IPS-18c (cell line): ENCODE results near the gene TTC7B.

ENCODE experiments used
- H3K4me3 ChIP-seq: 2 replicates; pipeline ENCODE4 v1.7.0; 2013; ENCODE audit warnings: low read depth, mild to moderate bottlenecking, low read length, moderate library complexity; ENCODE audit not compliant: insufficient read depth
- H3K9me3 ChIP-seq: one replicate; pipeline ENCODE4 v1.6.1; 2013; ENCODE audit warnings: mild to moderate bottlenecking, low read length, moderate library complexity; ENCODE audit not compliant: control insufficient read depth, insufficient read depth

The TTC7B gene

DNA sequence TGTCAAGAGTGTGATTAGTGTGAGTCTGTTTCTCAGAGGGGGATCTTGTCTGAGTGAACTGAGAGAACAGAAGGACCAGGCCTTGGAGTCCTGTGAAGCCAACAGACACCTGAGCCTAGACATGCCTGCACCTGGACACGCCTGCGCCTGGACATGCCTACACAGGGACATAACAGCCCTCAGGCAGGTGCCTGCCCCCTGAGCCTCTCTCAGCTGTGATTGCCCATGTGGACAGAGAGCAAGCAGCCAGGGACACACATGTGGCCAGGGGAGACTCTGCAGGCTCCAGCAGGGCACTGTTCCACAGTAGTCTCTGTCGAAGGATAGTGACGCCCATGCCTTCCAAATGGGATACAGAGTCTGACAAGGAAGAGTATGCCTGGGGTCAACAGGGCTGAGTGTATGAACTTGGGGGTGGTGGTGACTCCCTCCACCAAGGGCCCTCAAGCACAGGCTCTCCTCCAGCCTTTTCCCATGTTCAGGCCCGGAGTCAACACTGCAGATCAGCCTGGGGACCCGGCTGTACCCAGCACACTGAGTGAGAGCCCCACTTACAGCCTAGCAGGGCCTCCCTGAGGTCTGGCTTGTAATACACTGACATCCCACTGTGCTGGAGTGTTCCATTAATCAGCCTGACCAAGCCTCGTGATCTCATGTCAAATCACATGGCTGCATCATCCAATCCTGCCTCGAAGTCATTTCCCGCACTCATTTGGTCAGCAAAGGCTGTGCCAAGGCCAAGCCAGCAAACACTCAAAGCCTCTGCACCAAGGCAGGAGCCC is 246.4 kb downstream of the TTC7B start:
- H3K4me3 ChIP-seq = no peak overlapping the region

DNA sequence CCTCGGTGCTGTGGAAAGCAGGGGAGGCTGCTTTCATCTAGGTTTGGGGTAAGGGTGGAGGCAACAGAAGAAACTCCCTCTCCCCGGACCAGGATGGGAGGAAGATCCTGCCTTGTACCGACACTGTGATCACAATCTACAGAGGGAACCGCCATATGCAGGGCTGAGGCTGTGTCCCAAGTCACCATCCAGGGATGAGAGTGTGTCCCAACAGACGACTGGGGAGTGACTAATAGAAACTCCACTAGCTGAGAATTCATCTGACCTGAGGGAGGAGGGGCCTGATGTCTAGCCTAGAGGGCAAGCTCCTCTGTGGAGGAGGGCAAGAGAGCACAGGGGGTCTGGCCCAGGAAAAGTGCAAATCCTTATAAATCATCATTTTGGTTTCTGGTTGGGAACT is 247.0 kb downstream of the TTC7B start:
- H3K4me3 ChIP-seq = no peak overlapping the region

More for the DNA sequence above, 246.4 kb downstream of the TTC7B start:
- no peaks in the 10 kb centered on the region for H3K9me3 ChIP-seq

DNA sequence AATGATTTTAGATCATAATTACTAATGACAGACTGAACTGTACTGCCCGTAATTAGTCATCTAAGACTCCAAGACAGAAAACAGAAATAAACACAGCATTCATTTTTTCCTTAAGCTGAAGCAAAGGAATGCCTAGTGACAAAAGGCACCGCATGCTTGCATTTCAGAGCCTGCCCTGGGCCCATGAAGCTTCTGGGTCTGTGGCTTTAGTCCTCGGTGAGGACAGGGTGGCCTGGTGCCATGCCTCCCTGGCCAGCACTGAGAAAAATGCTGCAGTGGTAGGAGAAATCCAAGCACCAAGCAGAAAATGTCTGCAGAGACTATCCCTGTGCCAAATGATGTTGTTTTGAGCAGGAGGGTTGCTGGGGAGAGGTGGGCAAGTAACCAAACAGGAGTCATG is 247.8 kb downstream of the TTC7B start:
- H3K4me3 ChIP-seq = no peak overlapping the region

More for the DNA sequence above, 247.0 kb downstream of the TTC7B start:
- no peaks in the 10 kb centered on the region for H3K9me3 ChIP-seq

DNA sequence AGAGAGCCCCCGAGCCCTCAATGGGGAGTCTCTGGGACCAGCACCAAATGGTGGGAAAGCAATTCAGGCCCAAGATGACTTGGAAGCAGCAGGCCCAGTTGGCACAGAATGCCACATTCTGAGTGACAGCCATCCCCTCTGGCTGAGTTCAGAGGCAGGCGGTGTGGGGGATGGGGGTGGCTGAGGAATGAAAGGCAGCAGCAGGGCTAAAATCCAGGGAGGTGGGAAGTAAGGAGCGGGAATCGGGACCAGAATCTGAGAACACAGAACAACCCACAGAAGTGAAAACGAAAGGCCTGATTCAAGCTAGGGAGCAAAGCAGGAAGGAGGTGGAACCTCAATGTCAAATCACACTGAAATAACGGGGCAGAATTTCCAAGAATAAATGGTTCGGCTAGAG is 248.2 kb downstream of the TTC7B start:
- no peaks in the 10 kb centered on the region for H3K9me3 ChIP-seq
- no peak overlapping the region for H3K4me3 ChIP-seq

More for the DNA sequence above, 247.8 kb downstream of the TTC7B start:
- H3K9me3 ChIP-seq = no peaks in the 10 kb centered on the region

DNA sequence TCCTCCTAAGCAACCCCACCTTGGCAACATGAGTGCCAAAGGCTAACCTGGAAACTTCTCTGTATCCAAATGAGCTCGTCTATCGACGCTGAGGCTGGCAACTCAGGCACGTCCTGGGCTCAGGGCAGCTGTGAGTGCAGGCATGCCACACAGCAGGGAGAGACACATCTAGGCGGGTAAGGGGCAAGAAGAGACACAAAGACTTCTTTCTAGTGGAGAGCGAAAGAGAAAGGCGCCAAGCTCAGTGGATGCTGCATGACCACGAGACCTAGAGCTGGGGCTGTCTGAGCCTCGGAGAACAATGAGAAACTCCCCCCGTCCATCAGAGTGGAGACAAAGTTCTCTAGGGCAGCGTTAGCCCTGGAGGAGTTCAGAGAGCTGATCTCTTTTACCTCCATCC is 249.0 kb downstream of the TTC7B start:
- Histone ChIP-seq H3K4me3 (no peak overlapping the region), H3K9me3 (no peaks in the 10 kb centered on the region)

DNA sequence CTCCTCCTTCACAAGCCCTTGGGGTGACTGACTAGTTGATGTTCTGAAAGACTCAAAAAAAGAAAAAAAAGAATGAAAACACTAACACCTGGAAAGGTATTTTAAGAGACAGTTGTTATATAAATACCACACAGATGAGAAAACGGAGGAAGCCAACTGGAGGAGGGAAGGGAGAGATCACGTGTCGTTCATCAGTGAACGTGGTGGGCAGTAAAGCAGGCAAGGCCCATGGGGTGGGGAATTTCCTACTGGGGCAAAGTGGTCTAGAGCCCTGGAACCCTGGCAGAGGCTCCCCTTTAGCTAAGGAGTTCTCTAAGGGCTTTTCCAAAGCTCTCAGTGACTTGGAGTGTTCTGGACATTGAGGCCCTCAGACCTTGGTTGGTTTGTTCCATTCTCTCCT is 249.7 kb downstream of the TTC7B start:
- H3K4me3 ChIP-seq = no peak overlapping the region
- no peaks in the 10 kb centered on the region for H3K9me3 ChIP-seq

DNA sequence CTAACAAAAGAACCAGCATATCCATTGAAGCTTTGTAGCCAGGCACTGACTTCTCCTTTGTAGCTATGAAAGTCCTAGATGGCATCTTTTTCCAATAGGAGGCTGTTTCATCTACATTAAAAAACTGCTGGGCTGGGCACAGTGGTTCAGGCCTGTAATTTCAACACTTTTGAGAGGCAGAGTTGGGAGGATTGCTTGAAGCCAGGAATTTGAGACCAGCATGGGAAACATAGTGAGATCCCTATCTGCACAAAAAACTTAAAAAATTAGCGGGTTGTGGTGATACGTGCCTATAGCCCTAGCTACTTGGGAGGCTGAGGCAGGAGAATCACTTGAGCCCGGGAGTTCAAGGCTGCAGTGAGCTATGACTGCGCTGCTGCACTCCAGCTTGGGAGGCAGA is 251.7 kb downstream of the TTC7B start:
- Histone ChIP-seq H3K4me3 (no peak overlapping the region), H3K9me3 (no peaks in the 10 kb centered on the region)

DNA sequence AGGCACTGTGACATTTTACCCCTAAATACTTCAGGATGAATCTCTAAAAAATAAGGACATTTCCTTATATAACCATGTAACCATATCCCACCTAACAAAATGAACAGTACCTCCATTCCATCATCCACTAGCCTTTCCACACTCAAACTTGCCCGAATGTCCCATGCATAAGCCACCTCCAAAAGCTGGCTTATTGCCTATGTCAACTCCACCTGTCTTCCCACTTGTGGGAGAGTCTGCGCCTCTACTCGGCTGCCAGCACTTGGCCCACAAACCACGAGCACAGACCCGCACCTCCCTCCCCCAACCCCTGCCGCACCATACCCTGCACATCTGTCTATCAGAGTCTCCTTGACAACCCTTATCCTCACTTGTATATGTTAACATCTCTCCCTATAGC is 253.6 kb downstream of the TTC7B start:
- H3K4me3 ChIP-seq = no peak overlapping the region

DNA sequence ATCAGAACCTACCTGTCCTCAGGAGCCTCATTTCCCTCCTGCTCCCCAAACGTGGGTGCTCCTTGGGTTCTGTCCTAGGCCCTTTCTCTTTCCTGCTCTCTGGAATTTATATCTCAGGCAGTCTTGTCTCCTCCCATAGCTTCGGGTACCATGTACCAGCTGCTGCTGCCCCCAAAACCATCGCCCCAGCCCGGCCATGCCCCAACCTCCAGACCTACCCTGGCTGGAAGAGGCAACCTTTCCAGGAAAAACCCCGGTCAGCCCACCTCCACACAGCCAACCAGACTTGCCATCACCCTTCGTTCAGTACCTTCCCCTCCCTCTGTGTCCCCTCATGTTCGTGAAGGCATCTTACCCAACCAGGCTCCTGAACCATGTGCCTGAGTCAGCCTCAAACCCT is 254.3 kb downstream of the TTC7B start:
- Histone ChIP-seq H3K9me3 (peaks cover 2% of the 10 kb centered on the region), H3K4me3 (no peak overlapping the region)

More for the DNA sequence above, 253.6 kb downstream of the TTC7B start:
- H3K9me3 ChIP-seq = peaks cover 2% of the 10 kb centered on the region

DNA sequence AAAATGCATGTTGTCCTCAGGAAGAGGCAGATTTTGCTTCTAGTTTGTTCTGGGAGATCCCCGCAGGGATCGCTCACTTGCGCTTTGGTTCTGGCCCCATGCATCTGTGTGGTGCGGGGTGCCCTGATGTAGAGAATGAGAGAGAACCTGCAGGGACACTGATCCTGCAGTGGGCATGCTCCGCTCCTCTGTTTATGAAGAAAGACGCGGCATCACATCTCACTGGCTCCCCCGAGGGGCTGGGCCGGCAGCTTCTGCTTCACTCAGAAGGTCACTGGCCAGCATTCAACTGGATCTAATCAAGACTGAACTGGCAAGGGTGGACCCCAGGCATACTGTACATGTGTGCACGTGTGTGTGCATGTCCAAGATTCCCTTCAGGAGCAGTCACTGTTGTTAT is 255.2 kb downstream of the TTC7B start:
- H3K9me3 ChIP-seq = peaks cover 2% of the 10 kb centered on the region
- H3K4me3 ChIP-seq = no peak overlapping the region

DNA sequence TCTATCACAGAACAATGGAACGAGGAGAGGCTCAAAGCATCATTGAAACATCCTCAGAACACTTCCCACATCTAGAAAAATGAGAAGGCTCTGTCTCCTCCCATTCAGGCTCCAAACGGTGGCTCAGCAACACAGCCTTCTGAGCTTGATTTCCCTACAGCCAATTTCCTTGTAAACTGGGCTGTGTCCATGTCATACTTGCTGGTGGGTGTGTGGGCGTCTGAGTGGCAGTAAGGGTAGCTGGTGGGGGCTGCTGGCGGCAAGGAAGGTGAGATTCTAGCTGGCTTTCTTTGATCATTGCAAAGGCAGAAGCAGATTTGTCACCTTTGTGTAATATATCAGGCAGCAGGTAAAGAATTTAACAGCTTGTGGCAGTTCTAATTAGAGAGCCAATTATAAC is 255.7 kb downstream of the TTC7B start:
- no peak overlapping the region for H3K4me3 ChIP-seq

DNA sequence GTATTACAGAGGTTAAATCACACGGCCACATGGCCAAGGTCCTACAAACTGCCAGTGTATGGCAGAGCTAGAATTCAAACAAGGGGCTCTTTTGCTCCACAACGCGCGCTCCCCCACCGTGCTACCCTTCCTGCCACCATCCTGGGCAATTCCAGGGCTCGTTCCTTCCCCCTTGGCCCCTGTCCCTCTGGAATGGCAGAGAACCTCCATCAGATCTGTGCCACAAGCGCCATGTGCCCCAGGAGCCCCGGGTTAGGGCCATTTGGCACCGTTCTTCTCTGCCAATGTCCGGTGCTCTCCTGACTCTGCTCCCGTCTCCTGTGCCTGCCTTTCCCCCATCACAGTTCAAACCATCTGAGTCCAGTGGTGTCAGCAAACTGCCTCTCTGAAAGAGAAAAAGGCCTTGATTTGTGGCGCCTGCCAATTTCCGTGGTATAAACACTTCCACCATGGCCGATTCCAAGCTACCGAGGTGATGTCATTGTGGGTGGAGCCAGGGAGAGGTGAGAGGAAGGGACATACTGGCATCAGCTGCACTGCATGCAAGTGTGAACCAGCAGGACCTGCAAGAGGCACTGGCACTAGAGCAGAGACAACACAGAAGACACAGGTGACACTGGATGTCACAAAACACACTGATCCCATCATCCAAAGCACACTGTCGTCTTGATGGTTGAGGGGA is 256.3 kb downstream of the TTC7B start:
- H3K9me3 ChIP-seq = peaks cover 2% of the 10 kb centered on the region
- no peak overlapping the region for H3K4me3 ChIP-seq

More for the DNA sequence above, 255.7 kb downstream of the TTC7B start:
- H3K9me3 ChIP-seq = peaks cover 2% of the 10 kb centered on the region

DNA sequence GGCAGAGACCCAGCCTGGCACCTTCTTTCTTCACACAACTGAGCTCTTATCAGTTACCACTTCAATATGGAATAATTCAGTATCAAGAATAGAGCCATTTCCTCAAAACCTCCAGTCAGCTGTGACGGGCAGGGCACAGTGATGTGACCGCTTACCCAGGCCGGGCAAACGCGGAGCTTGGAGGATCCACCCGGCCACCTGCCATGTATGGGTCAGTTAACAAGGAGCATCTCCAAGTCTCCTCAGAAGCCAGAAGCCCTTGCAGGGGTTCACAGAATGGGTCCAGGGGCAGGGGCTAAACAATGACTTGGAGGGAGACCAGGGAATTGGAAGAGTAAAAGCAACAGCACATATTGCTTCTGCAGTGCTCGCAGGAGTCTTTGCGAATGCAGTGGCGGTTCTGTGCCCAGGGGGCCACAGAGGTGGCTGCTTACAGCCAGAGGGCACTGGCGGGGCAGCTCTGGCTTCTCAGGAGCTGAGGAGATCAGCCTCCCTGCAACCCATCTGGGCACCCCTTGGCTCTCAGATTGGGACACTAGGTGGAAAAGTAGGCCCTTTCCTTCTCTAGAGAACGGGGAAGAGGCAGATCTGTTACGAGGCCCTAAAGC is 257.1 kb downstream of the TTC7B start:
- Histone ChIP-seq H3K4me3 (no peak overlapping the region), H3K9me3 (peaks cover 2% of the 10 kb centered on the region)

DNA sequence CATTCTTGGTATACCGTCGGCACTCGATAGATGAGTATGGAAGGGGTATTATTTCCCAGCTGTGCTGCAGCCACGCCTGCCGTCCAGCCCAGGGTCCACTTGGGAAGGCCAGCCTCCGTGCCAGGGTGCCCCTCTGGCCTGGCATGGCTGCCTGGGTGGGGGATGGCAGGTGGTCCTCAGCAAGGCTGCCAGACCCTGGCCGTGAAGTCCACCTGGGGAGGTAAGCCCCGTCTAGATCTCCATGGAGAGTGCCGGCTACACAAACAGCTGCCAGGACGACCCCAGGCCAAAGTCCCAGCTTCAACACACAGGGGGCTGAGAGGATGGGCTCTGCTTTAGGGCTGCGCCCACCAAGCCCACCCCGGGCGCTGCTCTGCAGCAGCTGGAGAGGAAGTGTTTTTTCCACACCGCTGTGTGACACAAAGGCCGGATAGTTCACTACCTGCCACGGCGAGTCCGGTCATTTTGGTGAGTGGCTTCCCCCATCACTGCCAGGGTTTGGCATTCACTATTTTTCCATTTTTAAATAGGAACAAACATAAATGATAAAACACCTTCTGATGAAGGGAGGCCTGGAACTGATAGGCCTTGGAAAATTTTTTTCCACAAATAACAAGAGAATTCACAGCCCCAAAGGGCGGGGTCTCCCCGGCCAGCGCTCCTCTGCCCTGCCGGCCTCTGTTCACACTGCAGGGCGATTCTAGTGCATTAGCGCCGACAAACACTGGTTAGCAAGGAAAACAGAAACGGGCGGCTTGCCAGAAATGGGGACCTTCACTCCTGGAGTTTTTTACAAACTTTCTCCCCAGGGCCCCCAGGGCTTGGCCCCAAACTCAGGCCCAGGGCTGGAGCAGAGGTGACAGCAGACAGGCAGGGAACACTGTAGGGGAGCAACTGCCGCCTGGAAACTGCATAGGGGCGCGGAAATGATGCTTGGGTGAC is 257.9 kb downstream of the TTC7B start:
- Histone ChIP-seq H3K9me3 (peaks cover 5% of the 10 kb centered on the region), H3K4me3 (no peak overlapping the region)

DNA sequence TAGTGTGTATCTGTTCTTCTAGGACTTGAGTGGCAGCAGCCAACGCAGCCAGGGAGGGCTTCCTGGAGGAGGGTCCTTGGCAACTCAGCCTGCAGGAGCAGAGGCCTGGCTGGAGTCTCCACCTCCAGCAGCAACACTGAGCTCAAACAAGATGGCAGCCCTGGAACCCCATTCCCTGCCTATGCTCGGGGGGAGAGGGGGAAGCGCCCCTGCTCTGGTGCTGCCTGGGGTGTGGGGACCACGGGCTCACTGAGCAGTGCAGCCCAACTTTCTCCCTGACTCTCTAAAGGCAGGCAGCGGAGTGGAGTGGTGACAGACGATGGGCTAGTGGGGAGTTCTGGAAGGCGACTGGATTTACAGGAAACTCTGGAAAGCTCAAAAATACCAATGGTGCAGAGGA is 258.7 kb downstream of the TTC7B start:
- peaks cover 5% of the 10 kb centered on the region for H3K9me3 ChIP-seq
- no peak overlapping the region for H3K4me3 ChIP-seq

DNA sequence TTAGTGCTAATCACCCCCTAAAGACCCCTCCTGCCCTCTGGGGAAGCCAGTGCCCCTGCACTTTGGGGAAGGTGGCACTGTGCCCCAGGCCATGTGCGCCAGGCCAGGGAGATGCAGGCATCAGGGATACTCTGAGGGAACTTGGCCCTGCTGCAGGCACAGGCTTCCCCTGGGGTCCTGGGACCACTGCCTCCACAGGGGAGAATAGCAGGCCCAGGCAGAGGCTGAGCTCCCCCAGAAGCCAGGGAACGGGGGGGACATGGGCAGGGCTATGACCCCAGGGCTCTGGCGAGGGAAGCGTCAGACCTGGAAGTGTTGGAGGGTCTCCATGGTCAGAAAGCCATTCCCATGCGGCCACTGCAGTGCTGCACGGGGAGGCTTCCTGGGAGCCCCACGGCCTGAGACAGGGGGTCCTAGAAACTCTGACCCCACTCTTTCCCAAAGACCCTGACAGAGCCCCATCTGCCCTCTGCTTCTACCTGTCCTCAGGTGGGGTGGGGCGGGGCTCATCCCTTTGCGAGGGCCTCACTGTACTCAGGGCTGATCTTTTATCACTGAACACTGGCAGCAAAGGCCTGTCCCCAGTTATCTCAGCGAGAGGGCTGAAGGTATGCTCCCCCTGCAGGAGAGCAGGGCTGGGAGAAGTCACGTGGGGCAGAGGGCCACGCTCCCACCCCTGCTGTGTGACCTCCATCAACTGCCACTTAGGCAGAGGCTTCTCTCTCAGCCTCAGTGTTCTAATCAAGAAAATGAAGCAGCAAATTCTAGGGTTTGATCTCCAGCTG is 259.4 kb downstream of the TTC7B start:
- no peak overlapping the region for H3K4me3 ChIP-seq

More for the DNA sequence above, 259.4 kb downstream of the TTC7B start:
- peaks cover 5% of the 10 kb centered on the region for H3K9me3 ChIP-seq
